ENCODE data around the gene STAT6. TPM values are rescaled to one million over a fixed set of nuclear protein-coding genes. Genes with fewer than 3 reads are reported as not detected.

Gene STAT6
- total RNA-seq, 1 experiment from 2014 or later, result 122 TPM

GRCh38 chr12:57158186-57158585 is 47.0 kb upstream of the STAT6 start:
- no peaks in the 10 kb centered on the region for H3K36me3 ChIP-seq (ENCODE audit: low read depth)
- no peak overlapping the region for H2AFZ ChIP-seq
- no peaks in the 10 kb centered on the region for H3K4me1 ChIP-seq (replicated peaks; ENCODE audit: insufficient read depth)
- H4K20me1 ChIP-seq (ENCODE audit: insufficient read depth), result no peaks in the 10 kb centered on the region
- H3K9me2 ChIP-seq (ENCODE audit: insufficient read depth), result no peaks in the 10 kb centered on the region
- H3K79me2 ChIP-seq (ENCODE audit: low read depth), result no peaks in the 10 kb centered on the region
- POLR2A ChIA-PET (ENCODE audit: unreplicated experiment), result interaction anchor here (0.6 kb wide), 1 partner anchor 30 kb away, joined by 12 read pairs; the partner anchor contains the start of gene LRP1
- no peak overlapping the region for H3K4me3 ChIP-seq
- H3K9me3 ChIP-seq (ENCODE audit: insufficient read depth, low read depth), result no peaks in the 10 kb centered on the region
- no peak overlapping the region for H3K27ac ChIP-seq
- no peaks in the 10 kb centered on the region for H3K27me3 ChIP-seq (ENCODE audit: insufficient read depth, low read depth)
- intact Hi-C loops (cut with micrococcal nuclease; ENCODE audit: unreplicated experiment), result no loop called here
- CTCF ChIA-PET, result no interaction called here
- no peak for DNase-seq
- no peak overlapping the region for H3K4me2 ChIP-seq
- BruUV-seq (replicated peaks), result no TSS peak
- TF ChIP-seq CTCF (conservative IDR thresholded peaks at IDR 0.05) (no peak), EZH2 (IDR thresholded peaks at IDR 0.05; ENCODE audit: low read depth) (no peak)
- H3F3A ChIP-seq (ENCODE audit: insufficient read depth, low read depth), result 0 out of 2 replicates have a peak, but pooled peaks cover 3% of the 10 kb centered on the region

- ChIA-PET POLR2A (ENCODE audit: unreplicated experiment) (interaction anchor here (0.6 kb wide), 1 partner anchor 30 kb away, joined by 12 read pairs; the partner anchor contains the start of gene LRP1), CTCF (no interaction called here)
- Histone ChIP-seq H3F3A (ENCODE audit: insufficient read depth, low read depth) (0 out of 2 replicates have a peak, but pooled peaks cover 1% of the 10 kb centered on the region), H3K4me3 (no peak overlapping the region), H3K79me2 (ENCODE audit: low read depth) (no peaks in the 10 kb centered on the region), H3K27me3 (ENCODE audit: insufficient read depth, low read depth) (no peaks in the 10 kb centered on the region), H4K20me1 (ENCODE audit: insufficient read depth) (no peaks in the 10 kb centered on the region), H2AFZ (no peak overlapping the region), H3K9me3 (ENCODE audit: insufficient read depth, low read depth) (no peaks in the 10 kb centered on the region), H3K4me2 (no peak overlapping the region), H3K27ac (no peak overlapping the region), H3K36me3 (ENCODE audit: low read depth) (no peaks in the 10 kb centered on the region), H3K4me1 (replicated peaks; ENCODE audit: insufficient read depth) (no peaks in the 10 kb centered on the region), H3K9me2 (ENCODE audit: insufficient read depth) (no peaks in the 10 kb centered on the region)
- intact Hi-C loops (cut with micrococcal nuclease; ENCODE audit: unreplicated experiment), result no loop called here
- no peak for DNase-seq
- no TSS peak for BruUV-seq (replicated peaks)
- TF ChIP-seq EZH2 (IDR thresholded peaks at IDR 0.05; ENCODE audit: low read depth), result no peak
- no peak for TF ChIP-seq CTCF (conservative IDR thresholded peaks at IDR 0.05)
Measured at GRCh38 chr12:57157588-57158173, 46.5 kb upstream of the STAT6 start.

- no peaks in the 10 kb centered on the region for H3F3A ChIP-seq (ENCODE audit: insufficient read depth, low read depth)
Measured at GRCh38 chr12:57156701-57157403, 45.7 kb upstream of the STAT6 start.

More at GRCh38 chr12:57156701-57157403, 45.7 kb upstream of the STAT6 start:
- no peak for TF ChIP-seq CTCF (conservative IDR thresholded peaks at IDR 0.05)
- no peak for TF ChIP-seq EZH2 (IDR thresholded peaks at IDR 0.05; ENCODE audit: low read depth)
- H3K4me1 ChIP-seq (replicated peaks; ENCODE audit: insufficient read depth), result no peaks in the 10 kb centered on the region
- no peak overlapping the region for H2AFZ ChIP-seq
- no peak overlapping the region for H3K27ac ChIP-seq
- ChIA-PET CTCF (no interaction called here), POLR2A (ENCODE audit: unreplicated experiment) (no interaction called here)
- no peak overlapping the region for H3K4me2 ChIP-seq
- no peaks in the 10 kb centered on the region for H3K36me3 ChIP-seq (ENCODE audit: low read depth)
- no peak overlapping the region for H3K4me3 ChIP-seq
- no peaks in the 10 kb centered on the region for H3K27me3 ChIP-seq (ENCODE audit: insufficient read depth, low read depth)
- BruUV-seq (replicated peaks), result no TSS peak
- H4K20me1 ChIP-seq (ENCODE audit: insufficient read depth), result no peaks in the 10 kb centered on the region
- DNase-seq, result no peak
- no peaks in the 10 kb centered on the region for H3K9me3 ChIP-seq (ENCODE audit: insufficient read depth, low read depth)
- no peaks in the 10 kb centered on the region for H3K9me2 ChIP-seq (ENCODE audit: insufficient read depth)
- no peaks in the 10 kb centered on the region for H3K79me2 ChIP-seq (ENCODE audit: low read depth)
- intact Hi-C loops (cut with micrococcal nuclease; ENCODE audit: unreplicated experiment), result no loop called here
